ACC112 (cell line): Measurements from ENCODE around the gene ZNF33A.
"Not testable (repeated sequence)": the region's sequence is repeated elsewhere in the genome, so short reads cannot be mapped to it uniquely, and the experiment has no call there.

Experiments used
- H2AFZ ChIP-seq: fragments of 200-600 bp; sonication (generic); one replicate; pipeline ENCODE4 v1.6.0; 2017; ENCODE audit warnings: antibody characterized with exemption, low read length; ENCODE audit not compliant: unreplicated experiment
- H3K27ac ChIP-seq: fragments of 200-600 bp; sonication (generic); 2 replicates; pipeline ENCODE4 v1.5.1; 2014; ENCODE audit warnings: low read depth, mild to moderate bottlenecking, antibody characterized with exemption, low read length, moderate library complexity
- H3K27me3 ChIP-seq: fragments of 200-600 bp; sonication (generic); 2 replicates; pipeline ENCODE4 v1.6.1; 2014; ENCODE audit warnings: mild to moderate bottlenecking, antibody characterized with exemption, low read length, moderate library complexity, mixed read lengths; ENCODE audit not compliant: insufficient read depth
- H3K36me3 ChIP-seq: fragments of 200-600 bp; sonication (generic); 2 replicates; pipeline ENCODE4 v1.6.1; 2016; ENCODE audit warnings: mild to moderate bottlenecking, antibody characterized with exemption, low read length, moderate library complexity, mixed read lengths; ENCODE audit not compliant: insufficient read depth
- H3K4me1 ChIP-seq: fragments of 200-600 bp; sonication (generic); one replicate; pipeline ENCODE4 v1.6.1; 2016; ENCODE audit warnings: low read length, mixed read lengths; ENCODE audit not compliant: insufficient read depth, unreplicated experiment, control insufficient read depth
- H3K4me3 ChIP-seq: fragments of 200-600 bp; sonication (generic); 2 replicates; pipeline ENCODE4 v1.5.1; 2014; ENCODE audit warnings: mild to moderate bottlenecking, low read depth, low read length
- H3K79me2 ChIP-seq: fragments of 200-600 bp; sonication (generic); one replicate; pipeline ENCODE4 v1.6.0; 2016; ENCODE audit warnings: low read length; ENCODE audit not compliant: control insufficient read depth, unreplicated experiment, insufficient read depth

Gene ZNF33A

GRCh38 chr10:38043516-38043915 is 33.0 kb downstream of the ZNF33A start:
- no peak overlapping the region for H3K27ac ChIP-seq

GRCh38 chr10:38045129-38045528 is 34.7 kb downstream of the ZNF33A start:
- H3K79me2 ChIP-seq = no peaks in the 10 kb centered on the region

More at GRCh38 chr10:38043516-38043915, 33.0 kb downstream of the ZNF33A start:
- H2AFZ ChIP-seq = no peak overlapping the region
- H3K4me3 ChIP-seq = no peak overlapping the region
- H3K27me3 ChIP-seq = no peaks in the 10 kb centered on the region
- H3K79me2 ChIP-seq = no peaks in the 10 kb centered on the region
- H3K36me3 ChIP-seq = peaks cover 19% of the 10 kb centered on the region
- peaks cover 5% of the 10 kb centered on the region for H3K4me1 ChIP-seq

GRCh38 chr10:38047666-38048065 is 37.2 kb downstream of the ZNF33A start:
- Histone ChIP-seq H2AFZ (no peak overlapping the region), H3K27me3 (no peaks in the 10 kb centered on the region), H3K4me1 (no peaks in the 10 kb centered on the region), H3K4me3 (no peak overlapping the region), H3K36me3 (peaks cover 16% of the 10 kb centered on the region), H3K79me2 (no peaks in the 10 kb centered on the region), H3K27ac (no peak overlapping the region)

More at GRCh38 chr10:38045129-38045528, 34.7 kb downstream of the ZNF33A start:
- no peak overlapping the region for H2AFZ ChIP-seq
- H3K4me3 ChIP-seq = no peak overlapping the region
- no peaks in the 10 kb centered on the region for H3K27me3 ChIP-seq
- H3K36me3 ChIP-seq = peaks cover 19% of the 10 kb centered on the region
- no peak overlapping the region for H3K27ac ChIP-seq
- no peaks in the 10 kb centered on the region for H3K4me1 ChIP-seq

GRCh38 chr10:38050212-38050611 is 39.7 kb downstream of the ZNF33A start:
- Histone ChIP-seq H3K79me2 (no peaks in the 10 kb centered on the region), H3K27me3 (no peaks in the 10 kb centered on the region), H3K4me3 (no peak overlapping the region), H3K36me3 (peaks cover 15% of the 10 kb centered on the region), H3K4me1 (peaks cover 8% of the 10 kb centered on the region), H3K27ac (no peak overlapping the region), H2AFZ (no peak overlapping the region)

GRCh38 chr10:38054361-38054797 is 43.9 kb downstream of the ZNF33A start:
- H3K4me3 ChIP-seq = peak overlapping the region; percentile 7; the same call in 1 of the 2 replicates
- peaks cover 8% of the 10 kb centered on the region for H3K4me1 ChIP-seq
- H3K79me2 ChIP-seq = no peaks in the 10 kb centered on the region
- peaks cover 49% of the 10 kb centered on the region for H3K36me3 ChIP-seq
- H3K27me3 ChIP-seq = no peaks in the 10 kb centered on the region
- no peak overlapping the region for H2AFZ ChIP-seq
- H3K27ac ChIP-seq = peak overlapping the region; percentile 87

GRCh38 chr10:38055274-38055894 is 44.9 kb downstream of the ZNF33A start:
- peak overlapping the region; percentile 87 for H3K27ac ChIP-seq
- not testable (repeated sequence) for H2AFZ ChIP-seq, H3K27me3 ChIP-seq, H3K4me1 ChIP-seq, H3K79me2 ChIP-seq, H3K4me3 ChIP-seq
- peaks cover 52% of the 10 kb centered on the region for H3K36me3 ChIP-seq

GRCh38 chr10:38069663-38070062 is 59.2 kb downstream of the ZNF33A start:
- Histone ChIP-seq H3K27ac (peak overlapping the region; percentile 78), H2AFZ (peak overlapping the region; percentile 81), H3K4me1 (peaks cover 10% of the 10 kb centered on the region), H3K4me3 (peak overlapping the region; percentile 62; the same call in 1 of the 2 replicates)
- H3K79me2 ChIP-seq, H3K27me3 ChIP-seq, H3K36me3 ChIP-seq: not testable (repeated sequence)

GRCh38 chr10:38070501-38070900 is 60.0 kb downstream of the ZNF33A start:
- Histone ChIP-seq H3K36me3 (no peaks in the 10 kb centered on the region), H3K79me2 (no peaks in the 10 kb centered on the region), H3K27me3 (no peaks in the 10 kb centered on the region), H2AFZ (no peak overlapping the region), H3K4me1 (peaks cover 10% of the 10 kb centered on the region), H3K4me3 (no peak overlapping the region), H3K27ac (no peak overlapping the region)

- H3K27me3 ChIP-seq = no peaks in the 10 kb centered on the region
- peaks cover 10% of the 10 kb centered on the region for H3K4me1 ChIP-seq
- H3K4me3 ChIP-seq = no peak overlapping the region
- no peaks in the 10 kb centered on the region for H3K79me2 ChIP-seq
- H3K36me3 ChIP-seq = no peaks in the 10 kb centered on the region
- H2AFZ ChIP-seq = no peak overlapping the region
- no peak overlapping the region for H3K27ac ChIP-seq
These were observed 62.1 kb downstream of the ZNF33A start for GRCh38 chr10:38072552-38072951.

- Histone ChIP-seq H3K27ac (no peak overlapping the region), H3K79me2 (no peaks in the 10 kb centered on the region), H3K4me1 (no peaks in the 10 kb centered on the region), H3K4me3 (no peak overlapping the region), H3K27me3 (no peaks in the 10 kb centered on the region), H3K36me3 (no peaks in the 10 kb centered on the region), H2AFZ (no peak overlapping the region)
These were observed 66.2 kb downstream of the ZNF33A start for GRCh38 chr10:38076687-38077086.

GRCh38 chr10:38093318-38093717 is 82.8 kb downstream of the ZNF33A start:
- H3K4me1 ChIP-seq, H3K27ac ChIP-seq, H3K27me3 ChIP-seq: not testable (repeated sequence)
- Histone ChIP-seq H3K79me2 (peaks cover 22% of the 10 kb centered on the region), H2AFZ (peak overlapping the region; percentile 72), H3K4me3 (peak overlapping the region; percentile 85), H3K36me3 (peaks cover 27% of the 10 kb centered on the region)
